GM21737 (cell line): Measurements from ENCODE around the gene NAV2.

ENCODE experiments used
- ATAC-seq: cut with Tn5 transposase; IDR thresholded peaks from one replicate; pipeline ENCODE4 v1.9.1; 2021; ENCODE audit warnings: mild to moderate bottlenecking, moderate library complexity; ENCODE audit not compliant: unreplicated experiment

The NAV2 gene

GRCh38 chr11:19683862-19684491, 28.7 kb upstream of the NAV2 start:
- ATAC-seq = no peak

GRCh38 chr11:19686234-19686633, 26.4 kb upstream of the NAV2 start:
- no peak for ATAC-seq

GRCh38 chr11:19687392-19687791, 25.2 kb upstream of the NAV2 start:
- ATAC-seq = no peak

GRCh38 chr11:19689281-19690000, 23.2 kb upstream of the NAV2 start:
- no peak for ATAC-seq

DNA sequence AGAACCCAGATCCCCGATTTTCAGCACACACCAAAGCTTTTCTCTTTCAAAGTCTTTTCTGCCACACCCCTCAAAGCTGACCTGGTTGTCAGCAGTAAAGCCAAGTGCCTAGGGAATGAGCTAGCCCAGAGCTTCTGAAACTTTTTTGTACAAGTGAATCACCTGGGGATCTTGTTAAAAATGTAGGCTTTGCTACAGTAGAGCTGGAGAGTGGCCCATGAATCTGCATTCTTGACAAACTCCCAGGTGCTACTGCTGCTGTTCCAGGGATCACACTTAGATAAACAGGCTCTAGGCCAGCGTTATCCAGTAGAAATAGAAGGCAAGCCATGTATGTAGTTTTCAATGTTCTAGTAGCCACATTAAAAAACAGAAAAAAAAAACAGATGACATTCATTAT, 21.8 kb upstream of the NAV2 start:
- ATAC-seq = no peak

DNA sequence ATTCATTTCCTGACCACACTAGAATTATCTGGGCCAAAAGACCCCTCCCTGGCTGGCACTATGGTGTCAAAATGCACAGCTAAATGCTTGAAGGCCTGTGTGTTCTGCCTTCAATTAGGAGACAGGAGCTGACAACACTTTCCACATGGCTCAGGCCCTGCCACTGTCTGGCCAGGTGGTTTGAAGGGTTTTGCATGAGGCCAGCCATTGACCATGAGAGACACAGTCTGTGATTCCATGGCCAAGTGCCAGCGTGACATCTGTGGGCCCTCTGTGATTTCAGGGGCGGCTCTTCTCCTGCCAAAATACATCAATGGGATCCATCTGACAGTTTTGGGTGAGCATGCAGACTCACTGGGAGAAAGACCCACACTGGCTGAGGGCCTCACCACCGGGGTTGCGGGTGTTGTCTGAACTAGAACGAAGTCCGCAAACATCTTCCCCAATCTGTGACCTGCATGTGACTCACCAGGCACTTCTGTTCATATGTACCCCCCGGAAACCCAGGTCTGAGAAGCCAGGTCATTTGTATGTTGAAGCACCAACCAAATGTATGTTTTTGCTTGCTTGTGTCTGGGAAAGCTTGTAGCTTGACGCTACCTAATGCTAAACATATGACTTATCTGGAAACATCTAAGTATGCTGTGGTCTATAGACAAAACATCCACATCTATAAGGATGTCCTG, 20.7 kb upstream of the NAV2 start:
- no peak for ATAC-seq

DNA sequence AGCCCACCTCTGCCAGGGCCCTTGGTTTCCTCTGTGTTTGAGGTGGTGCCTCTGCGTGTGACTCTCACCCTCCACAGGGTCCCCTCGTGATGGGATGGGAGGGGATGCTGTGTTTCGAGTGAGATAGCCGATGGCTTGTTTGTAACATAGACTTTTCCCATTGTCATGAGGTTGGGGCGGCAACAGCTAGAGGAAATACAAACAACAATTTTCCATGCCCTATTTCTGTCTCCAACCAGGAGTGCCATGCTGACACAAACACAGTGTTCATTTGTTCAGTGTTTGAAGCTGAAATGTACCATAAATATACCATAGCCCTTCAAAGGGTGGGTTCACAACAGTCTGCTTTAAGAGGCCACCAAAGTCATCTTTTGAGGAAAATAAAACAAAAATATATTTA, 19.5 kb upstream of the NAV2 start:
- no peak for ATAC-seq

DNA sequence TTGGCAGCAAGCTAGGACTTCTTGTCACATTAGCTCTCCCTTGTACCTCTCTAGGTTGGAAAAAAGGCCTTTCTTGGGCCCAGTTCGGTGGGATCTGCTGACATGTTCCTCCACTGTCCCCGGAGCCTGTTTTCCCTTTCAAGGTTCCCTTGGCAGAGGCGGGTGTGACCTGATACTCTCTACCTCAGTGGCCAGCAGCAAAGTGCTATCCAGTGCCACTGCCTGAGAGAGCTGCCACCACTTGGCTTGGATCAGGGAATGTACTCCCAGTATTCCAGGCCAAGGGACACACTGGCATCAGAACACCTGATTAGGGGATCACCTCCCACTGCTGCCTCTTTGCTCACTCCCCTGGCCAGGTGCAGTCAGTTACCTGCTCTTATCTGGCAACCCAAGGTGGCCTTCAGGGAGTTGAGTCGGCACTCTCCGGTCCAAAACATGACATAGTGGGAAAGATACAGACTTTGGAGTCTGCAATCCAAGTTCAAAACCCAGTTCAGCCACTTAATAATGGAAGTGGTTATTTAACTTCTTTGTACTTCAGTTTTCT, 17.8 kb upstream of the NAV2 start:
- ATAC-seq = no peak

- no peak for ATAC-seq
These were observed 16.6 kb upstream of the NAV2 start for GRCh38 chr11:19696073-19696472.

- ATAC-seq = no peak
These were observed 15.7 kb upstream of the NAV2 start for GRCh38 chr11:19696904-19697303.

GRCh38 chr11:19697721-19698121, 14.9 kb upstream of the NAV2 start:
- no peak for ATAC-seq

DNA sequence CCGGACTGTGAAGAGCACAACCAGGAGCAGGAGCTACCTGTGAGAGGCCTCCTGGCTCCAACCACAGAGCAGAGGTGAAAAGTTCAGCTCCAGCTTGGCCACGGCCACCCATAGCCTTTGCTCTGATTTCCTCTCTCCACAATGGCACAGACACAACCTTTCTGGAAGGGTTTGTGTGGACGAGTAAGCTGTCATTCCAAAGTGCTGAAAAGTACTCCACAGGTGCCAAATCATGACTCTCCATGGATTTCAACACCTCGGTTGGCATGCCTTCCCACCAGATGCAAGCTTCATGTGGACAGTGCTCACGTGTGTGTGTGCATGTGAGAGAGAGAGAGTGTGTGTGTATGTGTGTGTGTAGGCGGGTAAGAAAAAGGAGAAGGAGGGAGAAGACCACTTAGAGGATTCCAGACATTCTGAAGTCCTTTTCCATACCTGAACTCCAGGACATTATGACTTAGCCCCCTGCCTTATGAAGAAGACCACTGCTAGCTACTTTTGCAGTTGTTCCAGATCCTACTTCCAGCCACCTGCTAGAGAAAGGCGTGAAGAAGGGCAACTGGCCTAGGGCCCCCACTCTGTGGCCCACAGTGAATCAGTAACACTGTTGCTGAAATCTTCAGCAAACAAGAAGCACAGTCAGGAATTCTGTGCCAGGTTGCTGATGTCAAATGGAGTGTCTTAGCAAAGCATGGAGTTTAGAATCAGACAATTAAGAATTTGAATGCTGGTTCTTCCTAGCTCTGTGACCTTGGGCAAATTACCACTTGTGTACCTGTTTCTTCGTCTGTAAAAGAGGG, 13.9 kb upstream of the NAV2 start:
- no peak for ATAC-seq

GRCh38 chr11:19701421-19701820, 11.2 kb upstream of the NAV2 start:
- no peak for ATAC-seq

DNA sequence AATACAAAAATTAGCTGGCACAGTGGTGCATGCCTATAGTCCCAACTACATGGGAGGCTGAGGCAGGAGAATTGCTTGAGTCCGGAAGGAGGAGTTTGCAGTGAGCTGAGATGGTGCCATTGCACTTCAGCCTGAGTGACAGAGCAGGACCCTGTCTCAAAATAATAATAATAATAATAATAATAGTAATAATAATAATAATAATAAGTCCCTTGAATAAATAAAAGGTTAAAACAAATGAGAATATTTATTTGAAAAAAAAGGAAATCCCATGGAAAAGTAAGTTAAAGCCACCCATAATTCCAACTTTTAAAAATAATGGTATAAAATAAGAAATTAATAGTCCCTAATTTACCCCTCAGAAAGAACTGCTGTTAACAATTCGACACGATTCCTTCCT, 10.0 kb upstream of the NAV2 start:
- no peak for ATAC-seq

DNA sequence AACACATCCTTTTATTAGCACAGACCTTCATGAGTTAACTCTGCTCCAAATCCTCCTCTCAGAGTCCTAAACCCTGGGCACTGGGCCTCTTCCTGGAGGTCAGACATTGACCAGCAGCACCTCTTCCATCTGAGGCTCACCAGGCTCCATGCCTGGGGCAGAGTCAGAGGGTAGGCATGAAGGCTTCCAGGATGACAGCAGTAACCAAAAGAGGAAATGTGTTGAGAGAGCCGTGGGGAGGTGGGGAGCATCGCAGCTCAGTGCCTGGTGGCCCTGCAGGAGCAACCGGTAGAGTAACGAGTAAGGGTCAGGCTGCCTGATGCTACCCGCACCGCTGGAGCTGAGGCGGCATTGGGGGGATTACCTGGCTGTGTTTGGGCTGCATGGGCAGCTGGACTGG, 9.4 kb upstream of the NAV2 start:
- ATAC-seq = no peak

- no peak for ATAC-seq
These were observed 8.4 kb upstream of the NAV2 start for GRCh38 chr11:19704213-19704612.

DNA sequence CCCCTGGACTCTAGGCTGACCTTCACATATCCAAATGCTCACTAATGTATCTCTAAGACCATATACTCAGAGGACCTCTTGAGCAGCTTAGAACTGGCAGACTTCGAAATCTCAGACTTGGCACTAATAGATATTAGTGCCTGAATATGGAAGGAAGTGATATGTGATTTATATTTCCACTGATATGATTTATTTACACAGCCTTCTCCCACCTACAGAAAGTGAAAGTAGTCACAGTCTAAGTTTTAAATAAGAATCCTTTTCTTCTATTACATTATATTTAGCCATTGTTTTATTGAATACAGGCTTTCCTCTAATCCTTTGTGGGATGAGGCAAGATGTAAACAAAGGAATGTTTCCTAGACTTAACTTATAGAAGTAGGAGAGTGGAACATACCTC, 6.7 kb upstream of the NAV2 start:
- no peak for ATAC-seq

DNA sequence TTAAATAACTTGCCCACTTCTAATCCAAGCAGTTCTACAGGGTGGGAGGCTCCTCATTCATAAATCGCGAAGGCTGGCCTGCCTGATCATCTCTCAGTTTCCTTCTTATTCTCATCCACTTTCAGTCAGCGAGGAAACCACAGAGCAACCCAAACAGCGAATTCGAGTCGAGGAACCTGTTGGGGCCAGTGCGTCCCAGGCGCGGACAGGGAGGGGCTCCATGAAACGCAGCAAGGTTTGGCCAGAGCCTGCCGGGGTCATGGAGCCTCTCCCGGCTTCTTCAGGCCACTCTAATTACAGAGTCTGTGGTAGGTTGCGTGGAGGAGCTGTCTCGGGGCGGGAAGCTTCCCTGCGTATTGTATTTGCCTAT, 741 bp upstream of the NAV2 start:
- ATAC-seq = peak; percentile 3

- ATAC-seq = peak; percentile 4
These were observed 772 bp downstream of the NAV2 start for GRCh38 chr11:19713196-19714021.

DNA sequence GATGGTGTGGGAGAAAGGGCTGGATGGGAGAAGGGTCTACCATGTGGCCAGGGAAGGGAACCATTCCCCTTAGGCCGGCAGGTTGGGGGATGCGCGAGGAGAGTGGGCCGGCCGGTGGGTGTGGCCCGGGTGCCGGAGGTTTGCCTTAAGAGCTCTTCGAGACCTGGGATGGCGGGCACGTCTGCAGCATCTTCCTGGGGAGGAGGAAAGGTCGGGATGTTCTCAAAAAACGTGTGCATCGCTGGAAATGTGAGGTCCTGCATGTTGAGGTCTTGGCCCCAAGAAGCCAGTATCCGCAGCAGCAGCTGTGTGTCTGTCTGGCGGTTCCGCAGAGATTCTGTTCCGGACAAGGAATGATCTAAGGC, 1.4 kb downstream of the NAV2 start:
- no peak for ATAC-seq
